HG02981 (cell line): Measurements from ENCODE around the gene DCTN3.
A peak's percentile ranks its signal among the peaks of the same experiment; 100 is the strongest.

Source experiments
- ATAC-seq: cut with Tn5 transposase; IDR thresholded peaks from one replicate; pipeline ENCODE4 v1.9.1; 2021; ENCODE audit warnings: mild to moderate bottlenecking, moderate library complexity; ENCODE audit not compliant: unreplicated experiment

The DCTN3 gene

GRCh38 chr9:34620061-34620994 is at the start of gene DCTN3:
Gene DCTN3 (minus strand): TSS chr9:34620495. CDS start chr9:34620464, 31 bp downstream.
- ATAC-seq = peak; percentile 98

DNA sequence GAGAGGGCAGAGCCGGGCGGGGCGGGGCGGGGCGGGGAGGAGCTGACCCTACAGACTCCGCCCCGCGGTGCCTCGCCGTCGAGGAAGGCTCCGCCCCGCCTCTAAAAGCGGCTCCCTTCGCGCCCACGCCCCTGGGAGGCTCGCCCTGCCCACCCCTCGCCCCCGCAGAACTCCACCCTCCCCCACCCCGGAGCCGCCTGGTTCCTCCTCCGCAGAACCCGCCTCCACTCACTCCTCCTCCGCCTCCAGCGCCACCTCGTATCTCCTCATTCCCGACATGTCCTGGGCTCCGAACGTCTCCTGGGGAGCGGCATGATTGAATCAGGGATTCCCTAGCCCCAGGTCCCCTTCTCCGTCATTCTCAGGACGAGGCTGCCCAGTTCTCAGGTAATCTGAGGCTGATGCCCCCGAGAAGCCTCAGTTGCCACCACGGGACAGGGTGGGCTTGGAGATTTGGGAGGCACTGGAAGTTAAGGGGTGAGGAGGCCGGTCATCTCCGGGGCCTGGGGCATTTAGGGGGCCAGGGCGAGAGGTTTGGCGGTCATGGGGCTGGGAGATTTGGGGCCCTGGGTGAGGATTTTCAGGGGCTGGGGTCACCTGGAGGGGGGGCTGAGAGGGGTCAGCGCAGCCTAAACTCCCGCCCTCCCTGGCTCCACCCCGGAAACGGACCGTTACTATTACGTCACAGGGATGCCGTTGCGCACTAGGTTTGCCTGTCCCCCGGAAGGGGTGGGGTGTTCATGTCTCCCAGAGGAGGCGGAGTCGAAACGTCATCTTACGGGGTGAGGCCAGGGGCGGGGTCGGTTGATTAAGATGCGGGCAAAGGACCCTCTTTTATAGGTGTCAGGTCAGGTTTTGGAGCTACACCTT is 45.3 kb upstream of the DCTN3 start:
- ATAC-seq = peak; percentile 63

- ATAC-seq = peak; percentile 11
Observed at GRCh38 chr9:34665067-34665380, 44.7 kb upstream of the DCTN3 start.

- peak; percentile 59 for ATAC-seq
Observed at GRCh38 chr9:34664281-34665066, 44.2 kb upstream of the DCTN3 start.

- ATAC-seq = no peak
Observed at GRCh38 chr9:34663303-34663605, 43.0 kb upstream of the DCTN3 start.

GRCh38 chr9:34662526-34663302 is 42.4 kb upstream of the DCTN3 start, which contains the start of gene CCL27:
Gene CCL27 (minus strand): TSS chr9:34662657. CDS start chr9:34662633, 24 bp downstream.
- ATAC-seq = no peak

- no peak for ATAC-seq
Observed at GRCh38 chr9:34659592-34660253, 39.4 kb upstream of the DCTN3 start.

- ATAC-seq = no peak
Observed at GRCh38 chr9:34658461-34658860, 38.2 kb upstream of the DCTN3 start.

GRCh38 chr9:34656992-34657391 is 36.7 kb upstream of the DCTN3 start:
- no peak for ATAC-seq

- no peak for ATAC-seq
Observed at GRCh38 chr9:34655394-34655793, 35.1 kb upstream of the DCTN3 start.

- no peak for ATAC-seq
Observed at GRCh38 chr9:34654323-34655051, 34.2 kb upstream of the DCTN3 start.

DNA sequence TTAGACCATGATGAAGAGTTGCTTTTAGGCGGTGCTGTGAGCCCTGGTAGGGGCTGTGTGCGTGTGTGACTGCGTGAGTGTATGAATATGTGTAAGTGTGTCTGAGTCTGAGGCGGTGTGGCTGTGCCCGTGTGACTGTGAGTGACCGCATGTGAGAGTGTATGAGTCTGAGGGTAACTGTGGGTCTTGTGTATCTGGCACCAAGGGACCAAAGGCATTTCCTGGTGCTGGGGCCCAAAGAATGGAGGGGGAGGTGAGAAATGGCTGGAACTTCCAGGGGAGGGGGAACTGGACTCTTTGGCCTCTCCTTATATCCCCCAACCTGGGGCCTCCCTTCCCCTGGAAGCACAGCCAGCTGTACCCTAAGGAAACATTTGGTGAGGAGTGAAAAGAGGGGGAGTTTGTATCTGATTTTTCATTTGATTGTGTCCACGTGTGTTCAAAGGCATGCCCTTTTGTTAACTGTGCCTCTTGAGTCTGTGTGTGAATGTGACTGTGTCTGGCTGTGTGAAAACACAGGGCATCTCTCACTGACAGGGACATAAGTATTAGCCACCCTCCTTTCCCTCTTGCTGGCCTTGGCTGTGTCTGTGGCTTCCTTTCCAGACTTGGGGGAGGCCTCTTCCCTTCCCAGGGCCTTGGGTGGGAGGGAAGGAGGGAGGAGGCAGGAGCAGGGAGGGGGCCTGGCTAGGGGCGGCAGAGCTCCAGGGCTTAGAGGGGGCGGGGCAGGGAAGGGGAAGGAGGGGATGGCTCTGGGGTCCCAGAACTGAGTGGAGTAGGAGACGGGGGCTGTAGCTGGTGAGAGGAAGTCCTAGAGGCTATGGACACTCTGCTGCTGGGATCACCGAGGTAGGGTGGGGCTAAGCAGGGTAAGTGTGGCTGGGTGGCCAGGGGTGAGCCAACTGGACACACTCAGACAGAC is 33.1 kb upstream of the DCTN3 start:
- no peak for ATAC-seq

GRCh38 chr9:34652602-34653000 is 32.3 kb upstream of the DCTN3 start:
- no peak for ATAC-seq

GRCh38 chr9:34651876-34652601 is 31.7 kb upstream of the DCTN3 start, which contains the start of gene IL11RA:
Gene IL11RA (plus strand): TSS chr9:34652185. CDS start chr9:34655218, 3,033 bp downstream.
- no peak for ATAC-seq

DNA sequence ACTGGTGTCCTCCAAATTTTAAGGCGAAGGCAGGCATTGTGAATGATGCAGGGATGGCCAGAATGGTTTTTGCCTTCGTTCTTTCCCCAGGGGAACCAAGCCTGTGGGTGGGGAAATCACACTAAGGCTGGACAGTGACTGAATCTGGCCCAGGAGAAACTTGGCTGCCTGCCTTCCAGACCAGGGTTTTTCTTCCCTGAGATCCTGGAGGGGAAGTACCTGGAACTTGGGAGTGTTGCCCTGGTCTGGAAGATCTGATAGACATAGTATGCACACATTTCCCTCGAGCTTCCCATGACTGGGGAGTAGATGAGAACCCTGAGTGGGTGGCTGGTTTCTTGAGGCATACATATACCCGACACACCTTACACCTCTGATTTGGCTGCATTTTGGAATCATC is 31.0 kb upstream of the DCTN3 start:
- no peak for ATAC-seq

- ATAC-seq = no peak
Observed at GRCh38 chr9:34650816-34651215, 30.5 kb upstream of the DCTN3 start.

DNA sequence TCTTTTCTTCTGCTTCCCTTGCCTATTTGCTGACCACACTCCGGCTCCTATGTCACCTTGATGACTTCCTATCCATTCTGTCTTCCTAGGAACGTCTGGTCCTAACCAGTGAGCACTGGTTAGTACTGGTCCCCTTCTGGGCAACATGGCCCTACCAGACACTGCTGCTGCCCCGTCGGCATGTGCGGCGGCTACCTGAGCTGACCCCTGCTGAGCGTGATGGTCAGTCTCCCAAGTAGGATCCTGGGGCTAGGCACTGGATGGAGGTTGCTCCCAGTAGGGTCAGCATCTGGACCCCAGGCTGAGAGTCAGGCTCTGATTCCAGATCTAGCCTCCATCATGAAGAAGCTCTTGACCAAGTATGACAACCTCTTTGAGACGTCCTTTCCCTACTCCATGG is 28.4 kb upstream of the DCTN3 start:
- no peak for ATAC-seq
